HUES48 (cell line): ENCODE measurements around the gene GPR27.

Experiments
- H3K27ac ChIP-seq: one replicate; pipeline ENCODE4 v1.7.0; 2013; ENCODE audit warnings: low read depth, low read length, inconsistent platforms
- H3K27me3 ChIP-seq: 2 replicates; pipeline ENCODE4 v1.6.1; 2013; ENCODE audit warnings: mild to moderate bottlenecking, low read length; ENCODE audit not compliant: control insufficient read depth, insufficient read depth
- H3K36me3 ChIP-seq: 2 replicates; pipeline ENCODE4 v1.6.1; 2013; ENCODE audit warnings: low read length; ENCODE audit not compliant: control insufficient read depth, insufficient read depth
- H3K4me1 ChIP-seq: 2 replicates; pipeline ENCODE4 v1.6.1; 2013; ENCODE audit warnings: mild to moderate bottlenecking, low read length; ENCODE audit not compliant: control insufficient read depth, insufficient read depth
- H3K4me3 ChIP-seq: 2 replicates; pipeline ENCODE4 v1.5.1; 2013; ENCODE audit warnings: mild to moderate bottlenecking, low read depth, low read length
- H3K9ac ChIP-seq: 2 replicates; pipeline ENCODE4 v1.6.1; 2013; ENCODE audit warnings: mild to moderate bottlenecking, low read depth, low read length, moderate library complexity
- H3K9me3 ChIP-seq: 2 replicates; pipeline ENCODE4 v1.6.1; 2013; ENCODE audit warnings: low read length; ENCODE audit not compliant: control insufficient read depth, insufficient read depth

GPR27 gene

GRCh38 chr3:71771126-71771525 lies 17.5 kb downstream of the GPR27 start:
- H3K9ac ChIP-seq = no peak overlapping the region
- H3K36me3 ChIP-seq = no peaks in the 10 kb centered on the region
- H3K4me1 ChIP-seq = peaks cover 32% of the 10 kb centered on the region
- peaks cover 4% of the 10 kb centered on the region; the same call in 1 of the 2 replicates for H3K27me3 ChIP-seq
- H3K9me3 ChIP-seq = no peaks in the 10 kb centered on the region
- no peak overlapping the region for H3K4me3 ChIP-seq
- no peak overlapping the region for H3K27ac ChIP-seq

GRCh38 chr3:71771884-71772283 lies 18.2 kb downstream of the GPR27 start:
- no peaks in the 10 kb centered on the region for H3K9me3 ChIP-seq
- H3K4me3 ChIP-seq = peak overlapping the region; percentile 18; the same call in 1 of the 2 replicates
- H3K27ac ChIP-seq = no peak overlapping the region
- H3K27me3 ChIP-seq = peaks cover 4% of the 10 kb centered on the region; the same call in 1 of the 2 replicates
- H3K9ac ChIP-seq = no peak overlapping the region
- H3K36me3 ChIP-seq = no peaks in the 10 kb centered on the region
- peaks cover 32% of the 10 kb centered on the region for H3K4me1 ChIP-seq

- H3K4me3 ChIP-seq = no peak overlapping the region
- peaks cover 37% of the 10 kb centered on the region for H3K4me1 ChIP-seq
- peaks cover 4% of the 10 kb centered on the region; the same call in 1 of the 2 replicates for H3K27me3 ChIP-seq
- no peaks in the 10 kb centered on the region for H3K9me3 ChIP-seq
- no peak overlapping the region for H3K9ac ChIP-seq
- H3K36me3 ChIP-seq = no peaks in the 10 kb centered on the region
- H3K27ac ChIP-seq = no peak overlapping the region
Observed at GRCh38 chr3:71776538-71776937, 22.9 kb downstream of the GPR27 start.

DNA sequence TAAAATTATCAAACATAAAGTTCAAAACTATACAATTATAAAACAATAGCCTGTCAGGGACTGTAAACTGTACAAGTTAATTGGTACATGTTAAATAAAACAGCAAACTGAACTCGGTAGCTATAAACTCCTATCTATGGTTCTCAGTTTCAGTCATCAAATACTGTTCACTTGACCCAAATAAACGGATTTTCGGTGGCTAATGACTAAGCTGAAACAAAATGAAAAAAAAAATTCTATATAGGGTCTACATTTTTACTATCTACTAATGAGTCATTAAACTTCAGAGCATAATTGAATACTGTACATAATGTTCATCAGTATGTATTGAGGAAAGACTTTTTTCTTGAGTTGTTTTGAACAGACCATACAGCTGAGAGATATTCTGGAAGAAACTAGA lies 24.7 kb downstream of the GPR27 start:
- Histone ChIP-seq H3K9ac (no peak overlapping the region), H3K9me3 (no peaks in the 10 kb centered on the region), H3K27ac (no peak overlapping the region), H3K4me1 (peaks cover 37% of the 10 kb centered on the region), H3K27me3 (peaks cover 22% of the 10 kb centered on the region), H3K36me3 (no peaks in the 10 kb centered on the region), H3K4me3 (no peak overlapping the region)

GRCh38 chr3:71779674-71780377 lies 26.2 kb downstream of the GPR27 start:
- Histone ChIP-seq H3K4me1 (peaks cover 40% of the 10 kb centered on the region), H3K27ac (peak overlapping the region; percentile 76), H3K36me3 (no peaks in the 10 kb centered on the region), H3K9me3 (no peaks in the 10 kb centered on the region), H3K27me3 (peaks cover 37% of the 10 kb centered on the region), H3K4me3 (no peak overlapping the region), H3K9ac (no peak overlapping the region)

- no peak overlapping the region for H3K9ac ChIP-seq
- peak overlapping the region; percentile 76 for H3K27ac ChIP-seq
- no peaks in the 10 kb centered on the region for H3K36me3 ChIP-seq
- H3K4me3 ChIP-seq = no peak overlapping the region
- H3K9me3 ChIP-seq = no peaks in the 10 kb centered on the region
- H3K27me3 ChIP-seq = peaks cover 43% of the 10 kb centered on the region
- peaks cover 41% of the 10 kb centered on the region for H3K4me1 ChIP-seq
Observed at GRCh38 chr3:71780430-71780829, 26.8 kb downstream of the GPR27 start.

- H3K27ac ChIP-seq = no peak overlapping the region
- peaks cover 69% of the 10 kb centered on the region for H3K27me3 ChIP-seq
- H3K9me3 ChIP-seq = no peaks in the 10 kb centered on the region
- H3K36me3 ChIP-seq = no peaks in the 10 kb centered on the region
- H3K4me3 ChIP-seq = no peak overlapping the region
- peaks cover 56% of the 10 kb centered on the region for H3K4me1 ChIP-seq
- H3K9ac ChIP-seq = no peak overlapping the region
Observed at GRCh38 chr3:71783152-71783551, 29.5 kb downstream of the GPR27 start.

DNA sequence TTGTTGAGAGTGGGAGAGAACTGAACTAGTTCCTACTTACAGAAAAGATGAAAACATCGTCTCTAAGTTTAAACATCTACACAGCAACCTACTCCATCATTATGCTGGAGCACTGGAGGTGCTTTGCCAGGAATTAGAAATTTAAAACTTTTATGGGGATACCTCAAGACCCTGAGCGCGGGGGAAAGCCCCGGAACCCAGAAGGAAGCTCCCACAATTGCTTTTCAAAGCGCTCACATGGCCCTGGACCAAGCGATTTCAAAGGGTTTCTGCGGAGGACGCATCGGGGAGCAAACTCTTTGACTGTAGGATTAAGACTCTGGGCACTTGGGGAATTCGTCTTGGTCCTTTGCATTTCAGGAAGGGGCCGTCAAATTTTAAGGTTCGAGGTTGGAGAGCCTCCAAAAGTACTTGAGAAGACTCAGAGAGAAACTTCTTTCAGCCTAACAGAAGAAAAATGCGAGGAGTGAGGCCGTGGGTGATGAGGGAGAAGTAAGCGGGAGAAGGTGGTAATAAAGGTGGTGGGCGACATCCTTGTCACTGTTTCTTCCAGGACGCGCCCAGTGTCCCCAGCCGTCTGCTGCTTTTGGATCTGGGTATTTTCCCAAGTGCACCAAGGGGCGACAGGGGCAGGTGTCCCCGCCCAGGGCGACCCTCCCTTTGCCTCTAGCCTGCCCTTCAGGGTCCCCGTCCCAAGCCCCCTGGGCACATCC lies 30.7 kb downstream of the GPR27 start:
- H3K4me1 ChIP-seq = peaks cover 51% of the 10 kb centered on the region
- H3K9ac ChIP-seq = peak overlapping the region; percentile 13; the same call in 1 of the 2 replicates
- no peaks in the 10 kb centered on the region for H3K9me3 ChIP-seq
- no peak overlapping the region for H3K27ac ChIP-seq
- peak overlapping the region; percentile 61 for H3K4me3 ChIP-seq
- peaks cover 69% of the 10 kb centered on the region for H3K27me3 ChIP-seq
- no peaks in the 10 kb centered on the region for H3K36me3 ChIP-seq

DNA sequence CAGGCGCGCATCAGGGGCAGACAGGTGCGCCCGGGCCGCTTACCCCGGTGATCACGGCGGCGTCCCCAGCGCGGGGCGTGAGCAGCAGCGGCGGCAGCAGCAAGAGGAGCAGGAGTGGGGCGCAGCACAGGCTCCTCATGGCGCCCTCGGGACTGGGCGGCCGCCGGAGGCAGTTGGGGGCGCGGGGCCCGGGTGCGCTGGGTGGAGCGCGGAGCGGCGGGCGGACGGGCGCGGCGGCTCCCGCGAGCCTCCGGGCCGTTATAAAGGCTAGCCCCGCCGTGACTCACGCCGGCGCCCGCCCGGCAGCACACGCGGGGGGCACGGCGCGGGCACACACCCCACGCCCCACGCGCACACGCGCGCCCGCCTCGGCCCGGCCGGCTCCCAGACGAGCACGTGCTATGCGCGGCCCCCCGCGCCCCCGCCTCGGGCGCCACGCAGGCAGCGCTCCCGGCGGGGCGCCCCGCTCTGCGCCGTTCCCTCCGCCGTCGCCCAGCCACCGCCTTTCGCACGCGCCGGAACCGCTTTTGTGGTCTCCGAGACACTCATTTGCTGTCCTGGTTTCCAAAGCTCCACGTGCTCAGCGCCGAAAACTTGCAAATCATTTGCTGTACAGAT lies 31.4 kb downstream of the GPR27 start, which contains the start of gene PROK2:
PROK2 (minus strand) TSS at position 235 of the 618 bp plus-strand sequence; CDS start at position 139, 96 bp downstream.
- H3K9me3 ChIP-seq = no peaks in the 10 kb centered on the region
- H3K27me3 ChIP-seq = peaks cover 69% of the 10 kb centered on the region
- H3K9ac ChIP-seq = peak within 1 kb of the TSS; percentile 13; the same call in 1 of the 2 replicates
- H3K36me3 ChIP-seq = no peaks in the 10 kb centered on the region
- peaks cover 44% of the 10 kb centered on the region for H3K4me1 ChIP-seq
- no peak within 1 kb of the TSS for H3K27ac ChIP-seq
- H3K4me3 ChIP-seq = peak within 1 kb of the TSS; percentile 61

GRCh38 chr3:71785532-71786216 lies 32.0 kb downstream of the GPR27 start:
- peaks cover 69% of the 10 kb centered on the region for H3K27me3 ChIP-seq
- peak overlapping the region; percentile 61 for H3K4me3 ChIP-seq

More at GRCh38 chr3:71785532-71786216, 32.0 kb downstream of the GPR27 start:
- H3K4me1 ChIP-seq = peaks cover 38% of the 10 kb centered on the region
- no peak overlapping the region for H3K27ac ChIP-seq
- no peak overlapping the region for H3K9ac ChIP-seq
- no peaks in the 10 kb centered on the region for H3K9me3 ChIP-seq
- H3K36me3 ChIP-seq = no peaks in the 10 kb centered on the region
